HepG2 (cell line): Measurements from ENCODE around the gene TPGS1. TPM values are rescaled to one million over a fixed set of nuclear protein-coding genes. Genes with fewer than 3 reads are reported as not detected.

Source experiments
- DNMT3B ChIP-seq: conservative IDR thresholded peaks from 2 replicates; pipeline ENCODE4 v1.6.1; 2016; ENCODE audit warnings: missing biosample characterization, control low read depth
- DR1 ChIP-seq: sonication (generic); formaldehyde crosslinking; IDR thresholded peaks from 2 replicates; pipeline ENCODE4 v1.8.0; 2021; ENCODE audit warnings: mild to moderate bottlenecking, missing genetic modification reagents, inconsistent platforms
- FLYWCH1 ChIP-seq: sonication (generic); formaldehyde crosslinking; IDR thresholded peaks from 2 replicates; pipeline ENCODE4 v1.8.1; 2023; ENCODE audit warnings: mild to moderate bottlenecking, missing genetic modification reagents
- MAZ ChIP-seq, 2 experiments: sonication (generic) in 1 of 2; formaldehyde crosslinking in 1 of 2; IDR thresholded peaks; 2 replicates each; pipeline versions ENCODE4 v1.5.0 to v1.6.1; 2012 to 2020; ENCODE audit warnings: low read depth in 2 of 2, mild to moderate bottlenecking in 2 of 2, borderline replicate concordance in 1 of 2, improper control_type of control experiment in 1 of 2, low read length in 1 of 2, missing genetic modification reagents in 1 of 2, moderate library complexity in 1 of 2
- MLLT10 ChIP-seq: sonication (generic); formaldehyde crosslinking; IDR thresholded peaks from 2 replicates; pipeline ENCODE4 v1.4.0; 2020; ENCODE audit warnings: missing genetic modification reagents
- MTF1 ChIP-seq: sonication (generic); formaldehyde crosslinking; IDR thresholded peaks from 2 replicates; pipeline ENCODE4 v1.5.0; 2020; ENCODE audit warnings: missing genetic modification reagents
- NBN ChIP-seq: fragments of 450-650 bp; conservative IDR thresholded peaks from 2 replicates; pipeline ENCODE4 v1.6.1; 2017
- PTBP1 ChIP-seq: fragments of 200-400 bp; formaldehyde crosslinking; IDR thresholded peaks from 2 replicates; pipeline ENCODE4 v1.6.1; 2018; ENCODE audit warnings: low read length, low read depth; ENCODE audit not compliant: poor library complexity, severe bottlenecking
- RAD21 ChIP-seq: fragments of 450-650 bp; formaldehyde crosslinking; IDR thresholded peaks from 2 replicates; pipeline ENCODE4 v1.5.0; 2020; ENCODE audit warnings: mild to moderate bottlenecking
- TCF7 ChIP-seq: sonication (generic); IDR thresholded peaks from 2 replicates; pipeline ENCODE4 v1.6.1; 2016; ENCODE audit warnings: antibody characterized with exemption, low read depth
- TOPORS ChIP-seq: sonication (generic); formaldehyde crosslinking; IDR thresholded peaks from 2 replicates; pipeline ENCODE4 v1.8.0; 2023; ENCODE audit warnings: mild to moderate bottlenecking, missing genetic modification reagents
- ZFP36L2 ChIP-seq: sonication (generic); formaldehyde crosslinking; IDR thresholded peaks from 2 replicates; pipeline ENCODE4 v1.4.0; 2020; ENCODE audit warnings: missing genetic modification reagents
- ZFY ChIP-seq: sonication (generic); formaldehyde crosslinking; IDR thresholded peaks from 2 replicates; pipeline ENCODE4 v1.4.0; 2020; ENCODE audit warnings: missing genetic modification reagents
- ZNF350 ChIP-seq: sonication (generic); formaldehyde crosslinking; IDR thresholded peaks from 2 replicates; pipeline ENCODE4 v1.4.0; 2020; ENCODE audit warnings: mild to moderate bottlenecking, low read depth, missing genetic modification reagents, borderline replicate concordance
- ZNF431 ChIP-seq: sonication (generic); formaldehyde crosslinking; IDR thresholded peaks from 2 replicates; pipeline ENCODE4 v1.9.0; 2022; ENCODE audit warnings: missing genetic modification reagents, low read depth, mild to moderate bottlenecking, borderline replicate concordance
- ZNF552 ChIP-seq: sonication (generic); formaldehyde crosslinking; IDR thresholded peaks from 2 replicates; pipeline ENCODE4 v1.9.0; 2022; ENCODE audit warnings: missing genetic modification reagents, mild to moderate bottlenecking, borderline replicate concordance
- ZNF556 ChIP-seq: sonication (generic); formaldehyde crosslinking; IDR thresholded peaks from 2 replicates; pipeline ENCODE4 v1.4.0; 2020; ENCODE audit warnings: mild to moderate bottlenecking, missing genetic modification reagents, borderline replicate concordance
- ZNF674 ChIP-seq: sonication (generic); formaldehyde crosslinking; IDR thresholded peaks from 2 replicates; pipeline ENCODE4 v1.5.0; 2020; ENCODE audit warnings: low read depth, mild to moderate bottlenecking, missing genetic modification reagents
- ZNF746 ChIP-seq: sonication (generic); formaldehyde crosslinking; IDR thresholded peaks from 2 replicates; pipeline ENCODE4 v1.8.0; 2022; ENCODE audit warnings: mild to moderate bottlenecking, missing genetic modification reagents
- ZNF788 ChIP-seq: sonication (generic); formaldehyde crosslinking; IDR thresholded peaks from 2 replicates; pipeline ENCODE4 v1.5.0; 2020; ENCODE audit warnings: mild to moderate bottlenecking, missing genetic modification reagents, borderline replicate concordance
- ZSCAN12 ChIP-seq: sonication (generic); formaldehyde crosslinking; IDR thresholded peaks from 2 replicates; pipeline ENCODE4 v1.9.0; 2021; ENCODE audit warnings: mild to moderate bottlenecking, missing genetic modification reagents
- polyA plus RNA-seq, 8 experiments: library from polyadenylated mRNA; depleted of rRNA in 3 of 8; stranded (reverse) in 7 of 8; unstranded in 1 of 8; fragments of >200 nt; fragmentation: Illumina TruSeq in 4 of 8; extraction: Trizol in 4 of 8; gene quantifications; 2 replicates each; pipeline versions ENCODE4 v1.2.1 to v1.2.3, GENCODE V29; 2011 to 2016; ENCODE audit warnings: low read depth in 4 of 8, missing spikeins in 1 of 8, mixed read lengths in 1 of 8; ENCODE audit not compliant: insufficient read depth in 1 of 8
- total RNA-seq, 5 experiments: library from RNA; depleted of rRNA; stranded (reverse); fragments of >200 nt; fragmentation: Illumina TruSeq; extraction: Trizol; gene quantifications; 2 replicates each; pipeline ENCODE4 v1.2.3, GENCODE V29; 2016; ENCODE audit warnings: low read depth in 1 of 5
- TF ChIP-seq, protein P1 (sequence below): sonication (generic); formaldehyde crosslinking; IDR thresholded peaks from 2 replicates; pipeline ENCODE4 v1.4.0; 2020; ENCODE audit warnings: missing genetic modification reagents
- TF ChIP-seq, protein P2 (sequence below): sonication (generic); formaldehyde crosslinking; IDR thresholded peaks from 2 replicates; pipeline ENCODE4 v1.4.0; 2020; ENCODE audit warnings: missing genetic modification reagents
- TF ChIP-seq, protein P3 (sequence below): sonication (generic); formaldehyde crosslinking; IDR thresholded peaks from 2 replicates; pipeline ENCODE4 v1.4.0; 2020; ENCODE audit warnings: missing genetic modification reagents; ENCODE audit errors: not compliant biosample characterization
- TF ChIP-seq, protein P4 (sequence below): sonication (generic); formaldehyde crosslinking; IDR thresholded peaks from 2 replicates; pipeline ENCODE4 v1.4.0; 2020; ENCODE audit warnings: missing genetic modification reagents

TPGS1 gene
- total and polyA plus RNA-seq, 2 of the 13 experiments (the other 11 are each of a cell fraction or from before 2014, with no cell fraction given), result 1.1 to 6.2 TPM

DNA sequence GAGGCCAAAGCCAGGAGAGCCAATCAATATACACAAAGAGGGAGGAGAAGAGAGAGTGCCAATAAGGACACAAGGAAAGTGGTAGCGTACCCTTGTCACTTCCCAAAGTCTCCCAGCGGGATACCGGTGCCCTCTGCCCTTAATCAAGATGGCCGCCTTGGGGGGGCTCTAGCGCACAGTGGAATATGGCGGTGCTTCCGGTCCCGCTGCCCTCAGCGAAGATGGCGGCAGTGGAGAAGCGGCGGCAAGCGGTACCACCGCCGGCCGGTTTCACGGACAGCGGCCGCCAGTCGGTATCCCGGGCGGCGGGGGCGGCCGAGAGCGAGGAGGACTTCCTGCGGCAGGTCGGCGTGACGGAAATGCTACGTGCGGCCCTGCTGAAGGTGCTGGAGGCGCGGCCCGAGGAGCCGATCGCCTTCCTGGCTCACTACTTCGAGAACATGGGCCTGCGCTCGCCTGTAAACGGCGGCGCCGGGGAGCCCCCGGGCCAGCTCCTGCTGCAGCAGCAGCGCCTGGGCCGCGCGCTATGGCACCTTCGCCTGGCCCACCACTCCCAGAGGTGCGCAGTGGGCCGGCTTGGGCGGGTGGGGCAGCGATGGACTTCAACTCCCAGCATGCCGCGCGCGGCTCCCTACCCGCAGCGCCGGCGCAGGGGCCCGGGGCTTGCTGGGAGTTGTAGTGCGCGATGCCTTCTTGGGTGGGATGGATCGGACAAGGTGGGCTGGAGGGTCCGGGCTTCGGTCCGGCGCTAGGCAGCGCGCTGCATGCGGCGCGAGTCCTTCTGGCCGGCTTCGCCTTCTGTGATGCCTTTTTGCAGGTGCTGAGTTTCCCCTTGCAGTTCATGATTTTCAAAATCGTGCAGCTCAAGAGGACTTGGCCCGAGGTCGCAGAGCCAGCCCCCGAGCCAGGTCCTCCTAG lies at the start of gene TPGS1 (continued):
- no peak for TF ChIP-seq PTBP1
- TF ChIP-seq TOPORS (CRISPR knock-in tag), result peak; percentile 40; the same call in 1 of the 2 replicates
- peak; percentile 56 for TF ChIP-seq DR1
- TF ChIP-seq, protein P1, sequence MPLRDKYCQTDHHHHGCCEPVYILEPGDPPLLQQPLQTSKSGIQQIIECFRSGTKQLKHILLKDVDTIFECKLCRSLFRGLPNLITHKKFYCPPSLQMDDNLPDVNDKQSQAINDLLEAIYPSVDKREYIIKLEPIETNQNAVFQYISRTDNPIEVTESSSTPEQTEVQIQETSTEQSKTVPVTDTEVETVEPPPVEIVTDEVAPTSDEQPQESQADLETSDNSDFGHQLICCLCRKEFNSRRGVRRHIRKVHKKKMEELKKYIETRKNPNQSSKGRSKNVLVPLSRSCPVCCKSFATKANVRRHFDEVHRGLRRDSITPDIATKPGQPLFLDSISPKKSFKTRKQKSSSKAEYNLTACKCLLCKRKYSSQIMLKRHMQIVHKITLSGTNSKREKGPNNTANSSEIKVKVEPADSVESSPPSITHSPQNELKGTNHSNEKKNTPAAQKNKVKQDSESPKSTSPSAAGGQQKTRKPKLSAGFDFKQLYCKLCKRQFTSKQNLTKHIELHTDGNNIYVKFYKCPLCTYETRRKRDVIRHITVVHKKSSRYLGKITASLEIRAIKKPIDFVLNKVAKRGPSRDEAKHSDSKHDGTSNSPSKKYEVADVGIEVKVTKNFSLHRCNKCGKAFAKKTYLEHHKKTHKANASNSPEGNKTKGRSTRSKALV, result no peak
- TF ChIP-seq ZNF431 (CRISPR knock-in tag), result 0 out of 2 replicates have a peak, but pooled peaks have one; percentile 52
- no peak for TF ChIP-seq MTF1 (CRISPR knock-in tag)
- TF ChIP-seq ZFP36L2 (CRISPR knock-in tag), result no peak
- TF ChIP-seq FLYWCH1 (CRISPR knock-in tag), result no peak
- peak; percentile 42; the same call in 1 of the 2 replicates for TF ChIP-seq MAZ (IDR thresholded peaks at IDR 0.05; ENCODE audit: borderline replicate concordance, low read depth, low read length)
- TF ChIP-seq MAZ (CRISPR knock-in tag; IDR thresholded peaks at IDR 0.05; ENCODE audit: low read depth), result peak; percentile 44
- TF ChIP-seq ZNF552 (CRISPR knock-in tag), result no peak; the same call in 1 of the 2 replicates
- TF ChIP-seq ZNF674 (CRISPR knock-in tag), result no peak
- no peak for TF ChIP-seq ZNF746 (CRISPR knock-in tag)
- TF ChIP-seq ZNF556, result no peak
- TF ChIP-seq, protein P2, sequence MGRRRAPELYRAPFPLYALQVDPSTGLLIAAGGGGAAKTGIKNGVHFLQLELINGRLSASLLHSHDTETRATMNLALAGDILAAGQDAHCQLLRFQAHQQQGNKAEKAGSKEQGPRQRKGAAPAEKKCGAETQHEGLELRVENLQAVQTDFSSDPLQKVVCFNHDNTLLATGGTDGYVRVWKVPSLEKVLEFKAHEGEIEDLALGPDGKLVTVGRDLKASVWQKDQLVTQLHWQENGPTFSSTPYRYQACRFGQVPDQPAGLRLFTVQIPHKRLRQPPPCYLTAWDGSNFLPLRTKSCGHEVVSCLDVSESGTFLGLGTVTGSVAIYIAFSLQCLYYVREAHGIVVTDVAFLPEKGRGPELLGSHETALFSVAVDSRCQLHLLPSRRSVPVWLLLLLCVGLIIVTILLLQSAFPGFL (CRISPR knock-in tag), result no peak
- TF ChIP-seq DNMT3B (CRISPR knock-in tag), result no peak
- no peak for TF ChIP-seq NBN
- TF ChIP-seq MLLT10 (CRISPR knock-in tag), result no peak
- TF ChIP-seq RAD21 (CRISPR knock-in tag), result peak; percentile 45
- TF ChIP-seq, protein P3, sequence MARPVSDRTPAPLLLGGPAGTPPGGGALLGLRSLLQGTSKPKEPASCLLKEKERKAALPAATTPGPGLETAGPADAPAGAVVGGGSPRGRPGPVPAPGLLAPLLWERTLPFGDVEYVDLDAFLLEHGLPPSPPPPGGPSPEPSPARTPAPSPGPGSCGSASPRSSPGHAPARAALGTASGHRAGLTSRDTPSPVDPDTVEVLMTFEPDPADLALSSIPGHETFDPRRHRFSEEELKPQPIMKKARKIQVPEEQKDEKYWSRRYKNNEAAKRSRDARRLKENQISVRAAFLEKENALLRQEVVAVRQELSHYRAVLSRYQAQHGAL (CRISPR knock-in tag), result no peak
- no peak for TF ChIP-seq ZSCAN12
- TF ChIP-seq, protein P4, sequence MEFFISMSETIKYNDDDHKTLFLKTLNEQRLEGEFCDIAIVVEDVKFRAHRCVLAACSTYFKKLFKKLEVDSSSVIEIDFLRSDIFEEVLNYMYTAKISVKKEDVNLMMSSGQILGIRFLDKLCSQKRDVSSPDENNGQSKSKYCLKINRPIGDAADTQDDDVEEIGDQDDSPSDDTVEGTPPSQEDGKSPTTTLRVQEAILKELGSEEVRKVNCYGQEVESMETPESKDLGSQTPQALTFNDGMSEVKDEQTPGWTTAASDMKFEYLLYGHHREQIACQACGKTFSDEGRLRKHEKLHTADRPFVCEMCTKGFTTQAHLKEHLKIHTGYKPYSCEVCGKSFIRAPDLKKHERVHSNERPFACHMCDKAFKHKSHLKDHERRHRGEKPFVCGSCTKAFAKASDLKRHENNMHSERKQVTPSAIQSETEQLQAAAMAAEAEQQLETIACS, result 0 out of 2 replicates have a peak, but pooled peaks have one; percentile 35
- peak; percentile 35; the same call in 1 of the 2 replicates for TF ChIP-seq ZNF350 (CRISPR knock-in tag)
- no peak for TF ChIP-seq TCF7
- peak; percentile 94 for TF ChIP-seq ZFY (CRISPR knock-in tag)
- no peak for TF ChIP-seq ZNF788 (CRISPR knock-in tag)
